Spleen (tissue), 7 donors: ENCODE data around the gene INO80D.

Source experiments
- CTCF ChIP-seq, 11 experiments: fragments of 200-600 bp in 7 of 11; fragments of 450-650 bp in 4 of 11; sonication (generic) in 4 of 11; IDR thresholded peaks in 8 of 11; conservative IDR thresholded peaks in 3 of 11; 1 replicate in 7 of 11; 2 replicates in 4 of 11; pipeline versions ENCODE4 v1.4.0 to v1.8.0; 2016 to 2021; ENCODE audit warnings: antibody characterized with exemption in 11 of 11, inconsistent platforms in 4 of 11, mild to moderate bottlenecking in 1 of 11
- POLR2A ChIP-seq, 3 donors: fragments of 450-650 bp; IDR thresholded peaks; one replicate each; pipeline ENCODE4 v1.5.1; 2017; ENCODE audit warnings: antibody characterized with exemption in 3 of 3, mild to moderate bottlenecking in 1 of 3
- donor health status: DM: no; HTN: no; CAD: no; lungs with moderate emphysema.
- donor health status: DM: no; HTN: no; CAD: no.
- donor health status: DM: no; HTN: no; CAD: no.

- no peak for TF ChIP-seq POLR2A (IDR thresholded peaks at IDR 0.05)
- no peak for TF ChIP-seq CTCF (IDR thresholded peaks at IDR 0.05 in 8 of 11, conservative IDR thresholded peaks at IDR 0.05 in 3 of 11)
Observed at GRCh38 chr2:205967391-205968075, 118.4 kb downstream of the INO80D start.
